Globus pallidus (tissue), 1 donor: ENCODE results near the gene EEFSEC.

ENCODE experiments used
- DNase-seq: peaks from one replicate; pipeline ENCODE4 v3.0.0-alpha.2; 2015; ENCODE audit warnings: low spot score

The EEFSEC gene

DNA sequence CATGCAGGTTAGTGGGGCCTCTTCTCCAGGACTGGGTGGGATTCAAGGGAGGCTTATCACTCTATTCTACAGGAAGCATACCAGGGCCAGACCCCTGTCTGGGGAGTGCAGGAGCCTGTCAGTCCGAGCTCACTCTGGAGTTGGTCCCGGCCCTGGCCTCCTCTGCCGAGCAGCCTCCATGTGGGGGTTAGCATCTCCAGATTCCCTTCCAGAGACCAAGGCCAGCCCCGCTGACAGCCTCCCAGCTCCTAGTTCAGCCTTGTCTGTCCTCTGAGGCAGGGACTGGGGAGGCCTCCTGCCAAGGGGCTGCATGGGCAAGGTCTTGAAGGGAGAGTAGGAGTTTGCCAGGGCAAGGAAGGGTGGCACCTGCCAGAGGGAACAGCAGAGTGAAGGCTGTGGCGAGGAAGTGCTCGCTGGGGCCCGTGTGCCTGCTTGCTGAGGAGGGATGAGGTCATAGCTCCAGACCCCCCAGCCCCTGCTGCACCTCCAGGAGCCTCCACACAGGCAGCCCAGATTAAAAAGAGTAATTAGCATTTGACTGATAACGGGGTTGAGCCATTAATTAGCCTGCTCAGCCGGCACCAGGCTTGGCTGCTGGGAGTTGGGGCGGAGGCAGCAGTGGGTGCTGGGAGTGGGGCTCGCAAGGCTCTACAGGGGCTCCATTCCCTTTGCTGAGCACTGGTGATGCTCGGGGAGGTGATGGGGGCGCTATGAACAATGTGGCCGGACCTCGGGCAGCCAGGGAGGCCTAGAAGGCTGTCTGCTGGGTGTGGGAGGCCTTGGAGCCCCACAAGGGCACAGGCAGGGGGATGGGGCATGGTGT is 259.1 kb downstream of the EEFSEC start:
- DNase-seq = no peak

DNA sequence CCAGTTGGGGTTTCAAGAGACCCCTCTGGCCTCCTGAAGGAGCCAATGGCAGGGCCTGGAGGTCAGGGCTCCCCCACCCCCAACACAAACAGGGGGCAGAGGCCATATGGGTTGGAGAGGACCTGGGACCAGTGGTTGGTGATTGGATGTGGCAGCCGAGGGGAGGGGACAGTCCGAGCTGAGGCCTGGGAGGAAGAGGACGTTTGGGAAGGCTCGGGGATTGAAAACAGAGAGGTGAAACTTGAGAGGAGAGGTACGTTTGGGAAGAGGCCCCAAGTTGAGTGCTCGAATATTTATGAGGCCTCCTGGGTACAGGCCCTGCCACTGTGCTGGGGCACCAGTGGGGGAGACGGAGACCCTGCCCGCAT is 259.7 kb downstream of the EEFSEC start:
- DNase-seq = no peak

DNA sequence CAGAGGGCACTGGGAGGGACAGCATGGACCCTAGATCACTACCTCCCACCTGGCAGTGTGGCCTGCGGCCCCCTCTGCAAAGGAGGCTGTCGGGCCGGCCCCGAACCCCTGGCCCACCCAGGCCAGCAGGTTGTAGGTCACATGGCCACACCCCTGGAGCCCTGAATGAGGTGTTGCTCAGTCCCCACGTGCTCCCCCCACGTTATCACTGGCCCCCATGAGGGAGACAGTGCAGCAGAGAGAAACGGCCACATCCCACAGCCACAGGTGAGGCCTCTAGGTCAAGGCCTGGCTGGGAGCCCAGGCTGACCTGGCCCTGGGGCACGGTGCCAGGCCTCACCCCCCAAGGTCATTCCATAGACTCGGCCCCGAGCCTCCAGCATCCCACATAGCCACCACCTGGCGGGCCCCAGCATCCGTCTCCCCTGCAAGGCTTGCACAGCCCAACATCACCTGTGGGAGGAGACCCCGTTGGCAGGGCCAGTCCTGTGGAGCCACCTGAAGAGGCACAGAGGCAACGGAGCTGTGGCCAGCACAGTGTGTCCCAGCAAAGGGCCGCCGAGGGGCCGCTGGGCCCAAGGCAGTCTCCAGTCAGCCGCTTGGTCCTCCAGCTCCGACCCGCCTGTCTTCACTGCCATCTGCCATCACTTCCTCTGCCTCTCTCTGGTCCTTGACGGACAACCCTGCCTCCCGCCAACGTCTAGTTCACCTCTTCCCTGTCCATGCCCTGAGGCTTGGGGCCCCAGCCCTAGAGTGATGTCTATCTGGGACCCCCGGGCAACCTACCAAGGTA is 260.3 kb downstream of the EEFSEC start:
- no peak for DNase-seq

DNA sequence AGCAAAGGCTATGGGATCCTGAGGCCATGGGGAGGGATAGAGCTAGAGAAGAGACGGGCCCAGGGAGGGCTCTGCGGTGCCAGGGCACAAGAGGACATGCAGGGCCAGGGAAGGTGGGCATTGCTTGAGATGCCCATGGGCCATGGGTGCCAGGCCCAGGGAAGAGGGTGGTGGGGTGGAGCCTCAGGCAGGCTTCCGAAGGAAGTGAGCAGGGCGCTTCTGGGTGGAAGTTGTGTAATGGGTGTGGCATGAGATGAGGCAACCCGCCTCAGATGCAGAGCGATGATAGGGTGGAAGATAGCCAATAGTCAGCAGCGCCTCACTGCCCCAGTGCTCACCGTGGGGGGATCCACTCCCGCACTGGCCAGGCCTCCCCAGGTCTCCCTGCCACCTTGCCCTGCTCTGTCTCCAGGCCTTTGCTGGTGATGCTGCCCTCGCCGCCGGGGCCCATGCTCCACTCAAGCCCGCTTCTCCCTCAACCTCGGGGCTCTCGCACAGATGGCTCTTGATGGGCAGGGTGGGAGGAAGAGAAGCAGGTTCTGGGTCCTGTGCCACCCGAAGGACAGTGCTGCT is 262.0 kb downstream of the EEFSEC start:
- DNase-seq = no peak

DNA sequence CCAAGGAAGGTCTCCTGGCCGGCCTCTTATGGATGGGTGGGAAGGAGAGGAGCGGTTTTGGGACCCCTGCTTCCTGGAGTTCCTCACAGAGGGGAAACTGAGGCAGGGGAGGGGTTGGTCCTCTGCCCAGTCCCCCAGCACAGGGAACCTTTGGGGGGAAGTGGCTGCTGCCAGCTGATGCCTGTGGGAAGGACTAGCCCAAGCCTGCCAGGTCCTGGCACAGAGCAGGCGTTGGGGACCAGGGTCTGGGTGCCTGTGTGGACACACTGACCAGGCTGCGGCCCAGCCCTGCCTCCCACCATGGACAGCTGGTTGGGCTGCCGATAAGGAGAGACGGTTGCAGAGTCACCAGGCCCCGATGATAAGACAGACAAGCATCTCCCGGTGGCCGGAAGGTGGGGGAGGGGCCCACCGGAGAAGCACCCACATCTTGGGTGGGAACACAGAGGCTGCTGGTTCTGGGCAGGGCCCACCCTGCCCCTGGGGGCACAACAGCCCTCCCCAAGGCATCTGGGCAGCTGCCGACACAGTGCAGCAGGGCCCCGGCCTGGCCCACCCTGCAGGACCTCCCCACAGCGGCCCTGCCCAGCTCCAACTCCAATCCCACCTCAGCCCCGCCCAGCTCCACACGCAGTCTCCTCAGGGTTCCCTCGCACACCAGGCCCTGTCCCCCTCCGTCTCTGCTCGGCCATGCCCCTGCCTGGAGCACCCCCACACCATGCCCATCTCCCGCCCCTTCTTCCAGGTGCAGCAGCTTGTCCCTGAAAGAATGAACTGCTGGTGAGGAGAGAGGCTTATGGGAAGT is 262.7 kb downstream of the EEFSEC start:
- DNase-seq = no peak

DNA sequence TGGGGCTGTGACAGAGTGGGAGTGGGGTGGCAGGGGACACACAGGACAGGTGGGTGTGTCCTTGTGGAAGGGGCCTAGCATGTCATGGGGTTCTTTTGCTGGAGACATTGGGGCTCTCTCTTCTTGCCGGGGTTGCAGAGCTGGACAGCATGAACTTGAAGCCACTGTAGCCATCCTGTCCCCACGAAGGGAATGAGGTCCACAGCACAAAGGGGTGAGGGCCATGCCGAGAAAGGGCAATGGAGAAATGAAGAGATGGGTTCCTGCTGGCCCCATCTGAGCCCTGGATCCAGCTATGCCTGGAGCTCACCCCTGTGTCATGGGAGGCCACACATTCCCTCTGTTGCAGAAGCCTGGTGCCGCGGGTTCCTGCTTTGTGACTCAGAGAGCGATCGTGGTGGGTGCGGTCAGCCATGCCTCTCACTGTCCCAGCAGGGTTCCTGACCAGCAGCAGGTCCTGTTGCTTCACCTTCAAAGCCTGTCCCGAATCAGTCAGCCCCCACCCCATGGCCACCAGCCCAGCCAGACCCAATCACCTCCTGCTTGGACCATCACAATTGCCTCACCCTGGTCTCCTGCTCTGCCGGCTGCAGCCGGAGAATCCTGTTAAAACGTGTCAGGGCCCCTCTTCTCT is 263.4 kb downstream of the EEFSEC start:
- no peak for DNase-seq

DNA sequence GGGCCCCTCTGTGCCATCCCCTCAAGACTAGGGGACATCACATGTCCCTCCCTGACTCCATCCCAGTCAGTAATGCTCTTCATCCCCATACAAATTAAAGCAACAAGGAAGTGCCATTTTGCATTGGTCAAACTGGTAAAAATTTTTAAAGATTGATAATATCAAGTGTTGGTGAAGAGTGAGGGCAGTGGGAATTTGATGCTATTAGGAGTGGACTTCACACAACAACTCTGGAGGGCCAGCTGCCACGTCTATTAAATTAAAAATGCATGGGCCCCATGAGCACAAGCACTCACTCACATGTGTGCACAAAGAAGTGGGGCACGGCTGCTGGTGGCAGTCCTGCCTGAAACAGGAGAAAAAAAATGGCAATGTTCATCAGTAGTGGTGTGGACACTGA is 265.6 kb downstream of the EEFSEC start:
- DNase-seq = no peak

DNA sequence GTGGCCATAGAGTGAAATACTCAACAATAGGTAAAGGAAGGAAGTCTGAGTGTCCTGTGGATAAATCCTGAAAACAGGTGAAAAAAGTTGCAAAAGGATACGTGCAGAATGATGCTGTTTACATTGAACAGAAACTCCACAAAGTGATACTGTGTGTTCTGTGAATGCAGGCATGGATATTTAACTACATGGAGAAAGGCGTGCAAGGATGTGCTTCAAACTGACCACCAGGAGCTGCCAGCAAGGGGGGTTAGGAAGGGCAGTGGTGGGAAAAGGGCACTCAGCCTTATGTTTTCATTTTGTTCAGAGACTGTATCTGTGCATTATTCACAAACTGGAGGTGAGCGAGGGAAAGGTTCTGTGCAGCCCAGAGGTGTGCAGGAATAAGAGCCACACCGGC is 266.0 kb downstream of the EEFSEC start:
- no peak for DNase-seq

DNA sequence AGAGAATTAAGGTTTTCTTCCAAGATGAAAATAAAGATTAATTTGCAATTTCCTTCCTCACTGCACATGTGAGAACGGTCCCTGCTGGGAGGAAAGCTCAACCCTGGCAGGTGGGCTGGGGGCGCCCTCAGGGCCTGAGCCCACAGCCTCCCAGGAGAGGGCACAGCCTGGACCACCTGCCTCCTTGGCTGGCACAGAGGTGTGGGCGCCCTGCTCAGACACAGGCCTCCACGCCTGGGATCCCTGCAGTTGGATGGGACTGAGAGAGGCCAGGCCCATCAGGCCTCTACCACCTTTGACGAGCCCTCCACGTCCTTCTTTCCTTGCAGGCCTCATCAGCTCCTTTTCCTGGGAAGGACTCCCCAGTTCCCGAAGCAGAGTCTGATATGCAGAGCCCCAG is 267.0 kb downstream of the EEFSEC start:
- DNase-seq = no peak

DNA sequence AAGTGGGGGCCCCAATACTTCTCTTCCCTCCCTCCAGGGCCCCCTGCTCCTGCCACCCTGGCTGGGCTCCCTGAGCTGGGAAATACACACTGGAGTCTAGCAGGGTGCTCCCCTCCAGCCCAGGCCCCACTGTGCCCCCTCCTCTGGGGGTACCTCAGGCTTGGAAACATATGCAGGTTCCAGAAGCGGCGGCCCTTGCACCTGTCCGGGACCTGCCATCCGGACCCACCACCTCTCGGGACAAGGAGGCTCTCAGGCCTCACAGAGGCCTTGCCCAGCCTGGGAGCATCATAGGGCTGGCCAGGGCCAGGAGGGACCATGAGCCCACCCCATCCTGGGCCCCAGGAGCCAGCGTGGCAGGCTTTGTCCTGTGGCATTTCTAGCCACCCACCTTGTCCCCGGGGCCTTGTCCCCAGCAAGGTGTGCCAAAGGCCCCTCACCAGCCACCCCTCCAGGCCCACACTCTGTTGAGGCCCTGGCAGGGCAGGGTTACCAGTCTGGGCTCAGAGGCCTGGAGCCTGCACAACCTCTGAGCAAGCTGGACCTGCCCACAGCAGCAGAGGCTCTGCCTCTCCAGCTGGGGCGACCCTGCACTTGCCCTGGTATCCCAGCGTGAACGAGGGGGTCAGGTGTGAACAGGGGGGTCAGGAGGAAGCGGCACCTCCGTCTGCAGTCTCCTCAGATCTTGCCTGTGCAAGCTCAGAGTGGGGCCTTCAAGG is 267.6 kb downstream of the EEFSEC start:
- DNase-seq = no peak

DNA sequence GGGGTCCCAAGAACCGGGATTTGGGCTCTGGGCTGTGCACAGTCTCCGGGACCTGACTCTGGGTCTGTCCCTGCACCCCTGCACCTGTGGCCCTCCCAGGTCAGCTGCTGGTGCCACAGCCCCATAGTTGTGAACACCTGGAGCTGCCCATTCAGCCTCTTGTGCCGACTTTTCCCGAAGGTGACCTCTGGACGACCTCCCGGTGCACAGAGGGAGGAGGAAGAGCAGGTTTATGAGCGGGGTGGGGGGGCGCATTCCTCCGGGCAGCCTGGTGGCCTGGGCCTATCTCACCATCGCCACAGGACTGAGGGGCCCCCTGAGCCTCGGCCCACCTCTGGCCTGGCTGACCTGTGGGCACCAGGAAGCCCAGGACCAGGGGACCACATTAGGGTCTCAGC is 268.2 kb downstream of the EEFSEC start:
- no peak for DNase-seq

DNA sequence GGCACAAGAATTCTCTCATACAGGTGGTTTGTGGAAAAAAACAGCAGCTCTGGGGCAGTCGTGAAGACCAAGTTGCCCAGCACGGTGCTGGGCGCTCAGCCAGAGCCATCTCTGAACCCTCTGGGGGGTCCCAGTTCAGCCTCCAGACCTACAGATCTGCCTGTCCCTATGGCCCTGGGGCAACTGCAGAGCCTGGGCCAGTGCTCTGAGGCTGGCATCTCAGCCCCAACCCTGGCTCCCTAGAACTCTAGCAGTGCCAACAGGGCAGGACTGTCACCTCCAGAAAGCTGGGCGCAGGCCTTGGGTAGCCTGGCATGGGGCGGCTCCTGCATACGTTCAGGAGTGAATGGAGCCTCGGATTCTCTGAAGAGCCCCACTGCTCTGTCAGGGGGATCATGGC is 268.7 kb downstream of the EEFSEC start:
- no peak for DNase-seq

DNA sequence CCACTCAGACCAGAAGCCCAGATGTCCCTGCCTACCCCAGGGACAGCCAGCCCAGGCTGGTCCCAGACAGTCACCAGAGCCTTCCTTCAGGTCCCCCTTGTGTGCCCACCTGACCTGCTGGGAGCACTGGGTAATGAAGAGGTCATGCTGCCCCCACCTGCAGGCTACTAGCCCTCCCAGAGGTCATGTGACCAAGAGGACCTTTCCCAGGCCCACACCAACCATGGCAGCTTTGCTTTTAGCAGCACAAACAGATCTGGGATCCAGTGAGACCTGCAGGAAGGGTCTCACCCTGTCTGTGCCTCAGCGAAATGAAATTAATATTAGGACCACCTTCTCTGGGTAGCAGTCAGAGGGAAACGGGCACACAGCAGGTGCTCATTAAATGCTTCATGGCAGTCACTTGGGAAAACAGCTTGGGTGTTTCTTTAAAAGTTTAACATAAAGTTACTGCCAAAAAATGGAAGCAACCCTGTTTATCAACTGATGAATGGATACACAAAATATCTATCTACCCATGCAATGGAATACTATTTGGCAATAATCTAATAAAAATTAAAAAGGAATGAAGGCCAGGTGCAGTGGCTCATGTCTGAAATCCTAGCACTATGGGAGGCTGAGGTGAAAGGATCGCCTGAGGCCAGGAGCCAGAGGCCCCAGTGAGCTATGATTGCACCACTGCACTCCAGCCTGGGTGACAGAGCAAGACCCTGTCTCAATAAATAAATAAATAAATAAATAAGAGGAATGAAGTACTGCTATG is 269.7 kb downstream of the EEFSEC start:
- no peak for DNase-seq

DNA sequence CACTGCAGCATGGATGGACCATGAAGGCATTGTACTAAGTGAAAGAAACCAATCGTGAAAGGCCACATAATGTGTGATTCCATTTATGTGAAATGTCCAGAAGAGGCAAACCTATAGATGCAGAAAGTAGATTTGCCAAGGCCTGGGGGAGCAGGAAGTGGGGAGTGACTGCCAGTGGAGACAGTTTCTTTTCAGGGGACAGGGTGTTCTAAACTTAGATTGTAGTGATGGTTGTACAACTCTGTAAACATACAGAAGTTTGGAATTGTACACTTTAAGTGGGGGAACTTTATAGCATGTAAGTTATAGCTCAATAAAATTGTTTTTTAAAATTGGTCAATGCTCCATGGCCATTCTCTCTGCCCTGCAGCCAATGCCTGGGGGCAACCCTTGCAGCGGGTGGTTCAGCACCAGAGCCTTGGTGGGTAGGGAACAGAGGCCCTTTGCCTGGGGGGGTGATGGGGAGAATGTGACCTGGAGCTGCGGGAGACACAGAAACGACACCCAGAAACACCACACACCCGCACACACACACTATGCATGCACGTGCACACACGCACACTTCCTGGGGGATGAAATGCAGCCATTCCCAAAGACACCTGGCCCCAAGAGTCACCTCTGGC is 270.4 kb downstream of the EEFSEC start:
- DNase-seq = no peak

DNA sequence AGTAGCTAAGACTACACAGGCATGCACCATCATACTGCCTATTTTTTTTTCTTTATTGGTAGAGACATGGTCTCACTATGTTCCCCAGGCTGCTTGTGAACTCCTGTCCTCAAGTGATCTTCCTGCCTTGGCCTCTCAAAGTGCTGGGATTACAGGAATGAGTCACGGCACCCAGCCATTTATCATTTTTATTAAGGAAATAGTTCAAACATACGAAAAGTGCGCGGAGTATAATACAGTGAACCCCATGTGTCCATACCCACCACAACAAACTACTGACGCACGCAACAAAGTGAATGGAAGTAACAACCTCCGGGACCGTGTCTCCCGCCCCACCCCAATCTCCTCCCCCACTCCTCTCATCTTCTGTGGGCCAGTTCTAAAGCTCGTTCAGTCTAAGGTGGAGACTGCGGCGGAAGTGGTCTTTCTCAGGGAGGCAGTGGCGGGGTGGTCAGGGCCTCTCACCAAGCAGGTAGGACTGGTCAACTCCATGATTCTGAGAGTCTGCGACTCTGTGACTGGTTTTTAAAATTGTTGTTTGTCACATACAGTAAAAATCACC is 271.3 kb downstream of the EEFSEC start:
- DNase-seq = no peak

DNA sequence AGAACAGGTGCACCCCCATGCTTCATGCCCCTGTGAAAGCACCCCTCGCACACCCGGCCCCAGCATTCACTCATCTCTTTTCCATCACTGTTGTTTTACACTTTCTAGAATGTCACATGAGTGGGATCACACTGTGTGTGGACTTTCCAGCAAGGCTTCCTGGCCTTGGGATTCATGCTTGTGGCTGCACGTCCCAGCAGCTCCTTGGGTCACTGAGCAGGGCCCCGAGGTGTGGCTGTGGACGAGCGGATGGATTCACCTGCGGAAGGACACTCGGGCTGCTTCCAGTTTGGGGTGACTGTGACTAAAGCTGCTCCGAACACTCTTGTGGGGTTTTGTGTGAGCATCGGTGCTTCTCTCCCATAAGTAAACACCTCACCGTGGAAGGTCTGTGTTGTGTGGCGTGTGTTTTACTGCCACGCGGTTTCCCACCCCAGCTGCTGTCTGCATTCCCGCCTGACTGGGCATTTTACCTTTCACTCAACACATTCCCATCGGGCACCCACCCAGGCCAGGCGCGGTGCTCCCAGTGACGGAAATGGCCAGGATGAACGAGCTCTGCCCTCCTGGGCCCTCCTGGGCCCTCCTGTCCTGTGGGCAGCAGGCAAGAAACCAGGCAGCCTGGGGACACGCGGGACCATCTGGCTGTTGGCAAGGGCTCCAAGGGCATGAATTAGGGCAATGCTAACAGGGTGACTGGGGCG is 272.0 kb downstream of the EEFSEC start:
- DNase-seq = no peak

DNA sequence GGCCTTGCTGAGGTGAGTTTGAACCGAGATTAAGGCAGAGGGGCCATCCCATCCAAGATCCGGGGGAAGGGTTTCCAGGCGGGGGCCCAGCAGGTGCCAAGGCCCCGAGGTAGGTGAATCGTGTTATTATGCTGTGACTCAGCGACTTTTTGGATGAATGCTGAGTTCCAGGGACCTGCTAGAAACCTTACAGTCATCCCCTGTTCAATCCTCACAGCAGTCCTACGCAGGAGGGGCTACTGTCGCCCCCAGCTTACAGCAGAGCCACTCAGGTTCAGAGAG is 272.5 kb downstream of the EEFSEC start:
- DNase-seq = no peak

DNA sequence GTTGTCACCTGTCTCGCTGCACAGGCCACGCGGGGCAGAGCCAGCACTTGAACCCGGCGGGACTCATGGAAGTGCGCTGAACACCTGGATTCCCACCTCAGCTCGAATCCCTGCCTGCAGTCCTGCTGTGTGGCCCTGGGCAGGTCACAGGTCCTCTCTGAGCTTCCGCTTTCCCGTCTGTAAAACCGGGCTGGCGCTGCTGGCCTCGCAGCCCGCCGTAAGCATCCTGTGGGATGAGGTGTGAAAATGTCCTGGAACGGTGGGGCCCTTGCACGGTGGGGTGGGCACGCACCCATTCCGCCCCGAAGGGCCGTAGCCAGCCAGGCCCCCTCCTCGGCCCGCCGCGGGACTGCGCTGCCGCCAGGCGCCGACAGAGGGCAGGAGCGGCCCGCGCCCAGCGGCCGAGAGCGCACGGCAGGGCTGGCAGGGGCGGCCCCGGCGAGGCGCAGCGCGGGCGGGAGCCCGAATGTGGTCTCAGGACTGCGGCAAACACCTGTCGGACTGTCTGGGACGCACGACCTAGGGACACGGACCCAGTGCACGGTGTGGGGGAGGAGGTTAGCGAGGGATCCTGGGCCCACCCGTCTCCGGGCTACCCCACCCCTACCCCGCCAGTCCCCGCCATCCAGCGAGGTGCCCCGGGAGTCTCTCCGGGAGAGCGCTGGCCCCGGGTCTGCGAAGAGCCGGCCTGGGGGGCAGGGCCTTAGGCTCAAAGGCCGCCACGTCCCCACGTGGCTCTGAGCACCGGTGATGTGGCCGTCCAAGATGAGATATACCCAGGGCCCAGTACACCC is 273.0 kb downstream of the EEFSEC start:
- DNase-seq = no peak
